Karpas-422 (cell line): ENCODE results near the gene MNX1. TPM values are rescaled to one million over a fixed set of nuclear protein-coding genes. Genes with fewer than 3 reads are reported as not detected.

ENCODE experiments used
- DNase-seq: peaks from one replicate; pipeline ENCODE4 v3.0.0-alpha.2; 2015
- H2AFZ ChIP-seq: fragments of 200-600 bp; sonication (generic); 2 replicates; pipeline ENCODE4 v1.6.1; 2014; ENCODE audit warnings: antibody characterized with exemption, low read length, mixed read lengths
- H3K27ac ChIP-seq: fragments of 200-600 bp; sonication (generic); 2 replicates; pipeline ENCODE4 v1.5.1; 2014; ENCODE audit warnings: mild to moderate bottlenecking, low read length, moderate library complexity
- H3K27me3 ChIP-seq: fragments of 200-600 bp; sonication (generic); 2 replicates; pipeline ENCODE4 v1.6.1; 2014; ENCODE audit warnings: low read length, mixed read lengths
- H3K36me3 ChIP-seq: fragments of 200-600 bp; sonication (generic); 2 replicates; pipeline ENCODE4 v1.6.1; 2014; ENCODE audit warnings: low read length, mixed read lengths; ENCODE audit not compliant: insufficient read depth
- H3K4me1 ChIP-seq: fragments of 200-600 bp; sonication (generic); 2 replicates; pipeline ENCODE4 v1.6.1; 2014; ENCODE audit warnings: mild to moderate bottlenecking, low read length, mixed read lengths
- H3K4me2 ChIP-seq: fragments of 200-600 bp; sonication (generic); 2 replicates; pipeline ENCODE4 v1.6.1; 2014; ENCODE audit warnings: low read length, low read depth, mild to moderate bottlenecking; ENCODE audit not compliant: poor library complexity, severe bottlenecking
- H3K4me3 ChIP-seq: fragments of 200-600 bp; sonication (generic); 2 replicates; pipeline ENCODE4 v1.5.1; 2014; ENCODE audit warnings: mild to moderate bottlenecking, antibody characterized with exemption, low read length, mixed read lengths
- H3K79me2 ChIP-seq: fragments of 200-600 bp; sonication (generic); 2 replicates; pipeline ENCODE4 v1.6.1; 2014; ENCODE audit warnings: mild to moderate bottlenecking, low read length, mixed read lengths
- H3K9ac ChIP-seq: fragments of 200-600 bp; sonication (generic); 2 replicates; pipeline ENCODE4 v1.6.0; 2014; ENCODE audit warnings: low read length
- H3K9me2 ChIP-seq: fragments of 200-600 bp; sonication (generic), shearing (Covaris generic); replicated peaks from 2 replicates; pipeline ENCODE4 v1.6.0; 2014; ENCODE audit warnings: mild to moderate bottlenecking, low read length, moderate library complexity; ENCODE audit not compliant: insufficient read depth
- H3K9me3 ChIP-seq: fragments of 300-700, 200-600 bp; sonication (generic); 2 replicates; pipeline ENCODE4 v1.6.1; 2014; ENCODE audit warnings: low read length, mixed read lengths
- H4K20me1 ChIP-seq: fragments of 200-600 bp; sonication (generic); 2 replicates; pipeline ENCODE4 v1.6.1; 2014; ENCODE audit warnings: mild to moderate bottlenecking, antibody characterized with exemption, low read length, low read depth; ENCODE audit not compliant: insufficient read depth
- total RNA-seq: library from RNA; depleted of rRNA; stranded (reverse); fragments of >200 nt; shearing (Covaris generic); gene quantifications from 2 replicates; pipeline ENCODE4 v1.2.3, GENCODE V29; 2014; ENCODE audit warnings: low replicate concordance

Gene MNX1
- total RNA-seq, 1 experiment from 2014 or later: 0.22 TPM

DNA sequence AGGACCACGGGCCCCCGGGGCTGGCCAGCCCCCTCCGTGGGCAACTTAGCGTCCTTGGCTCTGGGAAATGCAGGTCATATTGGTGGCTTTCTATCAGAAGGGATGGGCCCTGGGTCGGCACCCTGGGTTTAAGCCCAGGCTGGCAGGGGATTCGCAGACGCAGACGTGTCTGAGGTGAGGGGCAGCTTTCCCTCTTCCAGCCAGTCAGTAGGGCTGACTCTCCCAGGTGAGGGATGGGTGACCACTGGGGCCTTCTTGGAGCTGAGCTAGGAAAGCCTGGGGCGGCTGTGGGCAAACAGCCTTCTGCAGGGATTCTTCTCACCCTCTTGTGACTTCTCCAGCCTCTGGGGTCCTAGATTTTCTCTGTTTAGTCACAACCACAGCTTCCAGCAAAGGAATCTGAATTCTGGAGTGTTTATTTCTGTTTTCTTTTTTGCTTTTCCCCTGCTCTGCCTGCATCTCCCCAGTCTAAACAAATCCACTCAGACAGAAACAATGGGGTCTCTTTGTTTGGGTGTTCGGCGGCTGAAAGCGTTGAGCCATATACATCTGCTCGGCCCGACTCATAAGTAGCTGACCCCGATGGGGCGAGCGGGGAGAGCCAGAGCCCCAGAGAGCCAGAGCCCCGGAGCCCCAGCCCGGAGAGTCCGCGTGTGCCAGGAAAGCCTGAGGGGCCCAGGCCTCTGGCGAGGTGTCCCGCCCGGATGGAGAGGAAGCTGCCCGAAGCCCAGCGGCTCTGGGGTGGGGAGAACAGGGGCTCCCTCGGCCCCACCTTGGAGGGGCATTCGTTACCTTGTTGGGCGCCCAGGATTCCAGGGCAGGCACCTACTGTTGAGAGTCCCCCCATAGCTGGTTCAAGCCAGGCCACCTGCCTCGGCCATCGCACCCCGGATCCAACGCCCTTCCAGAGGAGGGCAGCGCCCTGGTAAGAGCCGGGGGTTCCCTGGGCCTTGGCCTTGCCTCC, 2.0 kb downstream of the MNX1 start:
- DNase-seq: no peak
- H4K20me1 ChIP-seq: no peaks in the 10 kb centered on the region; the same call in 1 of the 2 replicates
- no peak overlapping the region for H2AFZ ChIP-seq
- peaks cover 7% of the 10 kb centered on the region for H3K4me1 ChIP-seq
- H3K27ac ChIP-seq: no peak overlapping the region
- no peaks in the 10 kb centered on the region for H3K9me2 ChIP-seq
- H3K4me3 ChIP-seq: no peak overlapping the region
- no peak overlapping the region for H3K9ac ChIP-seq
- no peaks in the 10 kb centered on the region for H3K9me3 ChIP-seq
- H3K27me3 ChIP-seq: no peaks in the 10 kb centered on the region
- no peak overlapping the region for H3K4me2 ChIP-seq
- no peaks in the 10 kb centered on the region for H3K79me2 ChIP-seq
- no peaks in the 10 kb centered on the region for H3K36me3 ChIP-seq

DNA sequence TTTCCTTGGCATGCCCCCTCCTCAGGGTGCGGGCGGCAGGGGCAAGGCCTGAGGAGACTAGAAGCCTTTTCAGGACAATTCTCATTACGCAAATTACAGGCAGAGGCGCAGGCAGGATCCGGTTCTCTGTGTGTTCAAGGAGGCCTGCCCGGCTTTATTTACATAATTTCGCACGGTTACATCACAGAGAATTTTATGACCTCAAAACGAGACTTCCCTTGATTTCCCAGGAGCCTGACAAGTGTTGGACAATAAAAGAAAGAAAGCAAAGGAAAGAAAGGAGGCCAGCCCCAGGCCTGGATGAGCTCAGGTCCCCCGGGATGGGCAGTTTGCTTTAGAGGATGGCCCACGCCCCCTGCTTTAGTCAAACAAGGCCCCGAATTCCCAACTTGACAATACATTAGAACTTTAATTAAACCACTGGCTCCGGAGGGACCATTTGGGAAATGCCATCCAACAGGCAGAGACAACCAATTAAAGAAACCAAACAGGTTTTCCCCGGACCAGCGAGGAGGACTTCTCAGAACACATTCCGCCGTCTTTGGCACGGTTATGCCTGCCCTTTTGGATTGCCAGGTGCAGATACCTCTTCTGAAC, 2.9 kb downstream of the MNX1 start:
- Histone ChIP-seq H2AFZ (no peak overlapping the region), H3K4me3 (no peak overlapping the region), H3K9me3 (no peaks in the 10 kb centered on the region), H3K27me3 (no peaks in the 10 kb centered on the region), H3K9ac (no peak overlapping the region), H3K27ac (no peak overlapping the region), H4K20me1 (no peaks in the 10 kb centered on the region; the same call in 1 of the 2 replicates), H3K9me2 (no peaks in the 10 kb centered on the region), H3K4me1 (peaks cover 7% of the 10 kb centered on the region), H3K4me2 (no peak overlapping the region), H3K36me3 (no peaks in the 10 kb centered on the region), H3K79me2 (no peaks in the 10 kb centered on the region)
- DNase-seq: no peak

DNA sequence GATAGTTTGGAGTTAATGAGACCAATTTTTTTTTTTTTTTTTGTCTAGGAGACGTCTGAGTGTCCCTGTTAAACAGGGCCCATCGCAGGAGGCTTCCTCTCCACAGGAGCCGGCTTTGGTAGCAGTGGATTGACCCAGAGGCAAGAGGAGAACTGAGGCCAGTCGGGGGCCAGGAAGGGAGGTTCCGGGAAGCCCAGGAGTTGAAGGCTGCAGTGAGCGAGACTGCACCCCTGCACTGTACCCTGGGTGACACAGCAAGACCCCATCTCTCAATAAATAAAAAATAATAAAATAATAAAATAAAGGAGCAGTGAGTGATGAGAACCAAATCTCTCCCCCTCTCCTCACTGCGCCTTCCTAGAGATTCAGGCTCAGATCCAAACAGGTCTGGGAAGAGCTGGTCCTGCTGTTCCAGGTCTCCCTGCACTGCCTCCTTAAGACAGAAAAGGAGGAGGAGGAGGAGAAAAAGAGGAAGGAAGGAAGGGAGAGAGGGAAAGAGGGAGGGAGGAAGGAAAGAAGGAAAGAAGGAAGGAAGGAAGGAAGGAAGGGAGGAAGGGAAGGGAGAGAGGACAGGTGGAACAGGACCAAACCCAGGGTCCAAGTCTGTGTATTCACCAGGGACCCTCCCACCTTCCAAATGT, 3.5 kb downstream of the MNX1 start:
- Histone ChIP-seq H3K9me3 (no peaks in the 10 kb centered on the region), H3K79me2 (no peaks in the 10 kb centered on the region), H3K27ac (no peak overlapping the region), H3K4me2 (no peak overlapping the region), H3K9me2 (no peaks in the 10 kb centered on the region), H3K36me3 (no peaks in the 10 kb centered on the region), H4K20me1 (peaks cover 4% of the 10 kb centered on the region; the same call in 1 of the 2 replicates), H3K4me3 (no peak overlapping the region), H3K9ac (no peak overlapping the region), H3K4me1 (peaks cover 7% of the 10 kb centered on the region), H2AFZ (no peak overlapping the region), H3K27me3 (no peaks in the 10 kb centered on the region)
- no peak for DNase-seq

DNA sequence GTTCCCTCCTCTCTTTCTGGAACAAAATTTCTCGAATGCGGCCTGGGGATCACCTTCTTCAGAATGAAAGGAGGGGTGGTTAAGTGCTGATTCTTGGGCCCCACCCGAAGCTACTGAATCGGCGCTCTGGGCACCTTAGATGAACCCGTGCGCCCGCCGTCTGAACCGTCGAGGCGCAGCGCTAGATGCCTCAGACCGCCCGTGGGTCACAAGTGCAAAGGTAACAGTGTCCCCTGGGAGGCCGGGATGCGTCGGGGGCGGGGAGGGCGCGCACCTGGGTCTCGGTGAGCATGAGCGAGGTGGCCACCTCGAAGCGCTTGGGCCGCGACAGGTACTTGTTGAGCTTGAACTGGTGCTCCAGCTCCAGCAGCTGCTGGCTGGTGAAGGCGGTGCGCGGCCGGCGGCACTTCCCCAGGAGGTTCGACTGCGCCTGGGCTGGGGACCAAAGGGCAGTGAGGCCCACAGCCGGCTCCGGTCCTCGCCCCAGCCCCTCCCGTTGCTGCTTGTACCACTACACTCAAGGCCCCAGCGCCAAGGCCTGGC, 4.2 kb downstream of the MNX1 start:
- Histone ChIP-seq H3K9ac (no peak overlapping the region), H3K4me1 (peaks cover 6% of the 10 kb centered on the region), H3K27ac (no peak overlapping the region), H3K9me2 (no peaks in the 10 kb centered on the region), H3K9me3 (no peaks in the 10 kb centered on the region), H3K36me3 (no peaks in the 10 kb centered on the region), H3K4me2 (no peak overlapping the region), H4K20me1 (peaks cover 4% of the 10 kb centered on the region; the same call in 1 of the 2 replicates), H2AFZ (no peak overlapping the region), H3K79me2 (no peaks in the 10 kb centered on the region), H3K27me3 (no peaks in the 10 kb centered on the region), H3K4me3 (no peak overlapping the region)
- no peak for DNase-seq

DNA sequence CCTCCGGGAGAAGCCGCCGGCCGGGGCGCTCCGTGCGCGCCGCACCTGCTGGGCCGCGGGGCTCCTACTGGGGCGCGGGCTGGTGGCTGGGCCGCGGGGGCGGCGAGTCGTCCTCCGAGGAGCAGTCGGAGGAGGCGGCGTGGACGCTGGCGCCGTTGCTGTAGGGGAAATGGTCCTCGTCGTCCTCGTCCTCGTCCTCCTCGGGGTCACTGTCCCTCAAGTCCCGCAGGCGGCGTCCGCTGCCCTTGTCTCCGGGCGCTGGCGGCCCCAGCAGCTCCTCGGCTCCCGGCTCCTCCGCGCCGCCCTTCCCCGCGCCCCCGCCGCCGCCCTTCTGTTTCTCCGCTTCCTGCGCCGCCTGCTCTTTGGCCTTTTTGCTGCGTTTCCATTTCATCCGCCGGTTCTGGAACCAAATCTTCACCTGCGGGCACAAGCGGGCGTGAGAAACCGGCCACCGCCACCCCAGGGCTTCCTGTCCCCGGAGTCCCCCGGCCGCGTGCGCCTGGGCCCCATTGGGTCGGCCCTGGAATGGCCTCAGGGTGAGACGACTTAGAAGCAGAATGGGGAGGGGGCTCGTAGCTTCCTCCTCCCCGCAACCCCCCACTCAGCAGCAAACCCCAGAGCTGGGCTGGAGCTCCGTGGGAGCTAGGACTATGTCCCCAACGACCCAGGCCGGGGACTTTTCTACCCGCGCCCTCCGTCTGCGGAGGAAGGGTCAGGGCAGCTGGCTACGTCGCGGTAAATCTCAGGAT, 4.8 kb downstream of the MNX1 start:
- Histone ChIP-seq H3K36me3 (no peaks in the 10 kb centered on the region), H3K4me3 (no peak overlapping the region), H3K9me3 (no peaks in the 10 kb centered on the region), H3K79me2 (no peaks in the 10 kb centered on the region), H3K27me3 (no peaks in the 10 kb centered on the region), H3K9me2 (no peaks in the 10 kb centered on the region), H3K4me1 (no peaks in the 10 kb centered on the region), H2AFZ (no peak overlapping the region), H3K27ac (no peak overlapping the region), H3K9ac (no peak overlapping the region), H4K20me1 (peaks cover 4% of the 10 kb centered on the region; the same call in 1 of the 2 replicates), H3K4me2 (no peak overlapping the region)
- DNase-seq: no peak

DNA sequence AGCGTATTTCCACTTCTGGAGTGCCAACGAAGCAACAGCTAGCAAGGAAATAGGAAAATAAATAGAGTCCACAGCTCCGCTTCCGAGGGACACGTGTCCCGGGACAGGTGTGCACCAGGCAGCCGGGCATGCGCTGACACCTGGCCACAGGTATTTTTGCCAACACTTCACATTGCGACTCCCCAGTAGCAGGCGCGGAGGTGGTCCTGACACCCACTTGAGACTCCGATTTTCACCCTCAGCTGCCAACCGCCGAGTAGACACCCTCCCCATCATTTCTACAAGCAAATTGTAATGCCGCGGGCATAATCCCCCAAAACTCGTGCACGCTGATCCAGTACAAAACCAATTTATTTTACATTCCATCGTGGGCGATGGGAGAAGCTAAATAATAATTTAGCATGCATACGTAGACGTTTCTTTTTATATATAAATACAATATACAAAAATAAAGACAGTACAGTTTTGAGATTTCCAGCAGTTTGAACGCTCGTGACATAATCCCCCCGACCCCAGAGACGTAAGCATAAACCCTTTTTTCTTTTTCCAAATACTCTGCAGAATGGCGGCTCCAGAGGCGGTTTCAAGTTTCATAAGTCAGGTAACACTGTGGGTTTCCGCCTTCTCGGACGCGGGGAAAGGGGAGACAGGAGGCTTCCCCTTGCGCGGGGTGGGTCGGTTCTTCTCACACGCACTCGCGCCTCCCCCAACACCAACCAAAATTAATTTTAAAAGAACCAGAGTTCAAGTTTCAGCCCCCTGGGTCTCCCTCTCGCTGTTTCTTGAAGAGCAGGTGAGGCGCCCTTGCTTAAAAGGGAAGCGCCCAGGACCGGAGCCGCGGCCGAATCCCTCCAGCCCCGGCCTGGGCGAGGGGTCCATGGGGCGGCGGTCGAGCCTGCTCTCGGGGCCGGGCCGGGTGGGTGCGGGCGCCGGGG, 5.7 kb downstream of the MNX1 start:
- Histone ChIP-seq H3K36me3 (no peaks in the 10 kb centered on the region), H3K4me2 (no peak overlapping the region), H3K4me1 (no peaks in the 10 kb centered on the region), H3K79me2 (no peaks in the 10 kb centered on the region), H4K20me1 (peaks cover 4% of the 10 kb centered on the region; the same call in 1 of the 2 replicates), H3K9me2 (no peaks in the 10 kb centered on the region), H3K4me3 (no peak overlapping the region), H3K27me3 (no peaks in the 10 kb centered on the region), H3K9ac (no peak overlapping the region), H2AFZ (no peak overlapping the region), H3K9me3 (no peaks in the 10 kb centered on the region), H3K27ac (no peak overlapping the region)
- no peak for DNase-seq
